PC-3 (cell line): ENCODE measurements around the gene FAM53B.

ENCODE experiments used
- CTCF ChIP-seq: fragments of 300-600 bp; sonication (generic); conservative IDR thresholded peaks from 2 replicates; pipeline ENCODE4 v1.5.1; 2017; ENCODE audit warnings: antibody characterized with exemption, low read depth, mild to moderate bottlenecking, low read length
- EZH2 ChIP-seq: fragments of 300-600 bp; sonication (generic); IDR thresholded peaks from one replicate; pipeline ENCODE4 v1.6.1; 2017; ENCODE audit warnings: antibody characterized with exemption, mild to moderate bottlenecking, low read length; ENCODE audit not compliant: unreplicated experiment

DNA sequence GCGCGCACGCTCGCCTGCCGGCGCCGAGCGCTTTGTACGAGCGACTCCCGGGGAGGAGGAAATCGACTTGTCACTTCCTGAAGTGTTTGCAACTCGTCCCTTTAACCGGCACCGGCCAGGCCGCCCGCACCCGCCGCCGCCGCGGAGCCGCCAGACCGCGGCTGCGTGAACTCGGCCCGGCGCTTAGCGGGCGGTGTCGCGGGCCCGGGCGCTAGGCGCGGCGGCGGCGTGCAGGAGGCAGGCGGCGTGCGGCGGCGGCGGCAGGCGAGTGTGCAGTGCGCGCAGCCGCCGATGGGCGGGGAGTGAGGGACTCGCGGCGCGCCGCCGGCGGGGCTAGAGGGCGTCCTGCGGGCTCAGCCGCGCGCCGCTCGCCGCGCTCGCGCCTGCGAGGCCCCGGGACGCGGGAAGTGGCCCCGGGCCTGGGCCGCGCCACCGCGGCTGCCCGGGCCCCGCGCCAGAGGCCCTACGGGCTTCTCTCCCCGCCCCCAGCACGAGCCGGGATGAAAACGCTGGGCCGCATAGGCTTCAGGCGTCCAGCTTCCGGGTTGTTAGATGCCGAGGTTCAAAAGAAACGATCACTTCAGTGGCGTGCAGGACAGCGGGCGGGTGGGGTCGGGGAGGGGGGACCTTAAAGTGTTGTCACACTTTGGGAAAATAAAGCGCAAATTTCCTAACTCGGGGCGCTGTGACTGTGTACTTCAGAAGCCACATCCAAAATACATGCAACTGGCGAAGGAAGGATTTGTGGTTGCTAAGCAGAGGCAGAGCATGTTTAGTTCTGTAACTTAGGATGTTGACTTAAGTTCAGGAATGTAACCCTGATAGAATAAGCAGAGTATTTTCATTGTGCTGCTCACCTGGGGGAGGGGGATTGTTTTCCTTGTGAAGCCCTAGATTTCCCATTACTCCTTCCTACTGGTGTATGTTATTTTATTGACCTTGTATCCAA lies at the start of gene FAM53B:
- no peak for TF ChIP-seq CTCF
- TF ChIP-seq EZH2, result no peak
